ENCODE measurements around the gene ERCC8. TPM values are rescaled to one million over a fixed set of nuclear protein-coding genes. Genes with fewer than 3 reads are reported as not detected.

The ERCC8 gene
- total and polyA plus RNA-seq, 4 donors: 2.6 to 14.5 (median 6.2) TPM

- 69% methylated on average over 3 of the region's 3 CpGs for WGBS
- TF ChIP-seq RAD21 (IDR thresholded peaks at IDR 0.05): no peak
These were observed 1.2 kb downstream of the ERCC8 start for GRCh38 chr5:60943624-60944023.

DNA sequence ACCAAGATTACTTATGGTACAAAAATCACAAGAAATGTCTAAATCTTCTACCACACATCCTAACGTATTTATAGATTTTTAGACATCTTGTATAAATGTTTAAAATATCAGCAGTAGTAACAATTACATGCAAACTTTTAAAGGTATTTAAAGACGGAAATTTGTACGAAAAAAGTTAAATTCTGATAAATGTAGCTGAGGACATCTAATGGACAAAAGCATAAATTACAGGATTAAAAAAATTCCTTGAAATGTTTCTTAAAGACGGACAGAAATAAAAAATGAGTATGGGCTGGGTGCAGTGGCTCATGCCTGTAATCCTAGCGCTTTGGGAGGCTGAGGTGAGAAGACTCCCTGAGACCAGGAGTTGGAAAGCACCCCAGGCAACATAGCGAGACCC, 15.8 kb downstream of the ERCC8 start:
- Histone ChIP-seq H3K36me3 (ENCODE audit: control insufficient read depth in 4 of 4, insufficient read depth in 3 of 4, low read depth in 1 of 4, low read length in 3 of 4) (no peaks in the 10 kb centered on the region), H3K4me1 (ENCODE audit: control insufficient read depth in 4 of 4, insufficient read depth in 4 of 4, low read length in 3 of 4) (no peaks in the 10 kb centered on the region), H3K9ac (ENCODE audit: low read depth in 1 of 2, low read length in 2 of 2) (no peak overlapping the region), H3K27ac (ENCODE audit: low read depth in 1 of 2, low read length in 2 of 2) (no peak overlapping the region), H3K27me3 (ENCODE audit: control insufficient read depth in 4 of 4, insufficient read depth in 4 of 4, low read length in 3 of 4) (no peaks in the 10 kb centered on the region), H3K4me3 (ENCODE audit: low read depth in 1 of 3, low read length in 3 of 3) (no peak overlapping the region), H3K9me3 (ENCODE audit: control insufficient read depth in 4 of 4, low read length in 3 of 4) (no peaks in the 10 kb centered on the region)
- TF ChIP-seq RAD21 (IDR thresholded peaks at IDR 0.05) (peak in 1 of 2 donors; percentile 17), HNF4G (IDR thresholded peaks at IDR 0.05) (no peak)
- WGBS: 86% methylated on average over 6 of the region's 6 CpGs
- no peak for DNase-seq (ENCODE audit: low spot score)

More at GRCh38 chr5:60943624-60944023, 1.2 kb downstream of the ERCC8 start:
- Histone ChIP-seq H3K36me3 (ENCODE audit: control insufficient read depth in 4 of 4, insufficient read depth in 3 of 4, low read depth in 1 of 4, low read length in 3 of 4) (no peaks in the 10 kb centered on the region), H3K4me1 (ENCODE audit: control insufficient read depth in 4 of 4, insufficient read depth in 4 of 4, low read length in 3 of 4) (peaks cover 2 to 19% (median 13%) of the 10 kb centered on the region in 4 donors), H3K27me3 (ENCODE audit: control insufficient read depth in 4 of 4, insufficient read depth in 4 of 4, low read length in 3 of 4) (no peaks in the 10 kb centered on the region), H3K27ac (ENCODE audit: low read depth in 1 of 2, low read length in 2 of 2) (peak overlapping the region in 1 of 2 donors; percentile 30), H3K9ac (ENCODE audit: low read depth in 1 of 2, low read length in 2 of 2) (no peak overlapping the region), H3K9me3 (ENCODE audit: control insufficient read depth in 4 of 4, low read length in 3 of 4) (no peaks in the 10 kb centered on the region), H3K4me3 (ENCODE audit: low read depth in 1 of 3, low read length in 3 of 3) (peak overlapping the region in 1 of 3 donors; percentile 65)
- no peak for DNase-seq (ENCODE audit: low spot score)

DNA sequence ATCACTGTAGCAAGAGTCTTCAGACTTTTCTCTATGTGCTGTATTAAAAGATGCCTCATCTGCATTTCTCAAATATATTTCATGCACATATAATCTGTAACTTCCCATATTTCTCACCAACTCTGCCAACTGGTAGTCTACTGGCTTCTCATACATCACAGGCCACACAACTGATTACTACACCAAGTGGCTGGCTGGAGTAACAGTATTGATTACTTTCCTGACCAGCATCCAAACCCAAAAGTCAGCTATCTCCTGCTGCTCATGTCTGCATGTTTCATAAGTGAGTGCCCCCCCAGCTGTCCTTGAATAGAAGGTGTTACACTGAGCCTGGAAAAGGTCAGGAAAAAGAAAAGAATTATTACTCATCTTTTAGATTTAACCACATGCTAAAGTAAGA, 17.4 kb downstream of the ERCC8 start:
- Histone ChIP-seq H3K9ac (ENCODE audit: low read depth in 1 of 2, low read length in 2 of 2) (no peak overlapping the region), H3K36me3 (ENCODE audit: control insufficient read depth in 4 of 4, insufficient read depth in 3 of 4, low read depth in 1 of 4, low read length in 3 of 4) (no peaks in the 10 kb centered on the region), H3K9me3 (ENCODE audit: control insufficient read depth in 4 of 4, low read length in 3 of 4) (no peaks in the 10 kb centered on the region), H3K27ac (ENCODE audit: low read depth in 1 of 2, low read length in 2 of 2) (no peak overlapping the region), H3K27me3 (ENCODE audit: control insufficient read depth in 4 of 4, insufficient read depth in 4 of 4, low read length in 3 of 4) (no peaks in the 10 kb centered on the region), H3K4me3 (ENCODE audit: low read depth in 1 of 3, low read length in 3 of 3) (no peak overlapping the region), H3K4me1 (ENCODE audit: control insufficient read depth in 4 of 4, insufficient read depth in 4 of 4, low read length in 3 of 4) (no peaks in the 10 kb centered on the region)
- DNase-seq (ENCODE audit: low spot score): no peak
- TF ChIP-seq RAD21 (IDR thresholded peaks at IDR 0.05) (peak in 1 of 2 donors; percentile 7), FOXA1 (IDR thresholded peaks at IDR 0.05) (no peak), HNF4A (conservative IDR thresholded peaks at IDR 0.05) (peak; percentile 8 to 9)

- H3K9me3 ChIP-seq (ENCODE audit: control insufficient read depth in 4 of 4, low read length in 3 of 4): no peaks in the 10 kb centered on the region
- no peak for TF ChIP-seq HNF4A (conservative IDR thresholded peaks at IDR 0.05)
- no peak for TF ChIP-seq REST (IDR thresholded peaks at IDR 0.05)
- no peak for TF ChIP-seq MAX (IDR thresholded peaks at IDR 0.05)
- no peak for TF ChIP-seq TAF1 (conservative IDR thresholded peaks at IDR 0.05)
- H3K27me3 ChIP-seq (ENCODE audit: control insufficient read depth in 4 of 4, insufficient read depth in 4 of 4, low read length in 3 of 4): no peaks in the 10 kb centered on the region
- no peak for DNase-seq (ENCODE audit: low spot score)
- no peaks in the 10 kb centered on the region for H3K4me1 ChIP-seq (ENCODE audit: control insufficient read depth in 4 of 4, insufficient read depth in 4 of 4, low read length in 3 of 4)
- H3K9ac ChIP-seq (ENCODE audit: low read depth in 1 of 2, low read length in 2 of 2): no peak overlapping the region
- no peak overlapping the region for H3K27ac ChIP-seq (ENCODE audit: low read depth in 1 of 2, low read length in 2 of 2)
- no peak overlapping the region for H3K4me3 ChIP-seq (ENCODE audit: low read depth in 1 of 3, low read length in 3 of 3)
- 97% methylated on average over 2 of the region's 2 CpGs for WGBS
- H3K36me3 ChIP-seq (ENCODE audit: control insufficient read depth in 4 of 4, insufficient read depth in 3 of 4, low read depth in 1 of 4, low read length in 3 of 4): peaks cover 0 to 7% (median 2%) of the 10 kb centered on the region in 4 donors
These were observed 26.4 kb downstream of the ERCC8 start for GRCh38 chr5:60918466-60918865.

Measured in liver (tissue), 9 donors.